K562 (cell line): ENCODE results near the gene RGR. TPM values are rescaled to one million over a fixed set of nuclear protein-coding genes. Genes with fewer than 3 reads are reported as not detected.

Experiments used
- ATAC-seq: fragments of 200-7000 bp; cut with Tn5 transposase; 3 replicates; pipeline ENCODE4 v1.9.1; 2020; ENCODE audit warnings: moderate library complexity
- BruUV-seq: library from RNA; stranded (reverse); fragments of 400-500 nt; replicated peaks from 2 replicates; lab custom pipeline; 2021; lab: Mats Ljungman, UMichigan
- CTCF ChIA-PET: fragments of 300-600 bp; formaldehyde crosslinking; extraction: SDS; loops from one replicate; lab custom pipeline; 2021; ENCODE audit warnings: low intra/inter-chr PET ratio; lab: Yijun Ruan, JAX
- POLR2A ChIA-PET: fragments of 300-600, 350-650 bp; sonication (Branson Sonifier 250); formaldehyde crosslinking; extraction: SDS; loops from one replicate; lab custom pipeline; 2021; ENCODE audit warnings: antibody characterized with exemption, inconsistent platforms; lab: Yijun Ruan, JAX
- DNase-seq, 4 experiments: peaks; one replicate each; pipeline versions ENCODE4 v3.0.0 to v3.0.0-alpha.2; 2011 to 2018; ENCODE audit warnings: low spot score in 3 of 4, mixed read lengths in 3 of 4; ENCODE audit errors: extremely low read depth in 1 of 4
- FAIRE-seq: peaks from 2 replicates; lab custom pipeline; 2011; peaks lifted over from hg19 to GRCh38; lab: Jason Lieb, UNC
- H2AFZ ChIP-seq: 2 replicates; pipeline ENCODE4 v1.6.0; 2011; ENCODE audit warnings: low read depth, low read length, control low read depth, inconsistent platforms
- H3K27ac ChIP-seq: fragments of 200-600 bp; 3 replicates; pipeline ENCODE4 v1.8.0; 2011; ENCODE audit warnings: low read depth, mild to moderate bottlenecking, control low read depth, inconsistent platforms, low read length, moderate library complexity, mixed read lengths; ENCODE audit errors: extremely low read depth
- H3K27me3 ChIP-seq, 2 experiments: fragments of 300-600 bp in 1 of 2; 2 replicates in 1 of 2; 3 replicates in 1 of 2; pipeline versions ENCODE4 v1.6.0 to v1.8.0; 2011; ENCODE audit warnings: inconsistent platforms in 2 of 2, low read length in 2 of 2, mild to moderate bottlenecking in 1 of 2, mixed read lengths in 1 of 2, moderate library complexity in 1 of 2; ENCODE audit not compliant: control insufficient read depth in 2 of 2, insufficient read depth in 2 of 2
- H3K36me3 ChIP-seq: fragments of 300-600 bp; 3 replicates; pipeline ENCODE4 v1.8.0; 2011; ENCODE audit warnings: mild to moderate bottlenecking, low read length, inconsistent platforms; ENCODE audit not compliant: control insufficient read depth, insufficient read depth
- H3K4me1 ChIP-seq, 2 experiments: fragments of 200-600 bp in 1 of 2; replicated peaks in 1 of 2; 2 replicates in 1 of 2; 3 replicates in 1 of 2; pipeline versions ENCODE4 v1.5.1 to v1.8.0; 2011; ENCODE audit warnings: inconsistent platforms in 2 of 2, low read length in 2 of 2, mild to moderate bottlenecking in 1 of 2, mixed read lengths in 1 of 2, moderate library complexity in 1 of 2; ENCODE audit not compliant: control insufficient read depth in 2 of 2, insufficient read depth in 2 of 2
- H3K4me2 ChIP-seq: 2 replicates; pipeline ENCODE4 v1.6.1; 2011; ENCODE audit warnings: low read length, control low read depth, inconsistent platforms, mixed read lengths; ENCODE audit not compliant: insufficient read depth
- H3K4me3 ChIP-seq: fragments of 200-600 bp; sonication (generic), shearing (Covaris generic); 2 replicates; pipeline ENCODE4 v1.5.1; 2016; ENCODE audit warnings: control low read depth, inconsistent platforms
- H3K79me2 ChIP-seq: fragments of 200-600 bp; 3 replicates; pipeline ENCODE4 v1.8.0; 2011; ENCODE audit warnings: low read length, inconsistent platforms; ENCODE audit not compliant: control insufficient read depth, insufficient read depth
- H3K9ac ChIP-seq, 2 experiments: 2 replicates each; pipeline versions ENCODE4 v1.6.0 to v1.6.1; 2011; ENCODE audit warnings: low read depth in 2 of 2, low read length in 2 of 2, control low read depth in 1 of 2, inconsistent platforms in 1 of 2, mild to moderate bottlenecking in 1 of 2, mixed read lengths in 1 of 2; ENCODE audit not compliant: insufficient read depth in 1 of 2
- H3K9me1 ChIP-seq: one replicate; pipeline ENCODE4 v1.6.0; 2011; ENCODE audit warnings: inconsistent platforms, mild to moderate bottlenecking, low read length, moderate library complexity; ENCODE audit not compliant: control insufficient read depth, insufficient read depth
- H3K9me3 ChIP-seq: replicated peaks from 2 replicates; pipeline ENCODE4 v1.5.1; 2011; ENCODE audit warnings: low read depth, low read length, inconsistent platforms; ENCODE audit not compliant: control insufficient read depth, insufficient read depth
- H4K20me1 ChIP-seq: replicated peaks from 2 replicates; pipeline ENCODE4 v1.6.1; 2011; ENCODE audit warnings: low read length, inconsistent platforms, mixed read lengths; ENCODE audit not compliant: control insufficient read depth, insufficient read depth
- ELK3 ChIP-seq: fragments of 450-650 bp; formaldehyde crosslinking; IDR thresholded peaks from 2 replicates; pipeline ENCODE4 v1.4.0; 2020; ENCODE audit warnings: mild to moderate bottlenecking
- FUS ChIP-seq: fragments of 200-400 bp; formaldehyde crosslinking; optimal IDR thresholded peaks from 2 replicates; pipeline ENCODE3; 2017; ENCODE audit warnings: low read depth, low read length
- HEY1 ChIP-seq: fragments of 250-450 bp; sonication (Bioruptor Pico); IDR thresholded peaks from 2 replicates; pipeline ENCODE4 v1.5.0; 2020; ENCODE audit warnings: mild to moderate bottlenecking, moderate library complexity, borderline replicate concordance
- IRF1 ChIP-seq: sonication (generic); formaldehyde crosslinking; IDR thresholded peaks from 2 replicates; pipeline ENCODE4 v1.8.0; 2022; ENCODE audit warnings: missing genetic modification reagents, mild to moderate bottlenecking, borderline replicate concordance
- KLF16 ChIP-seq: IDR thresholded peaks from 2 replicates; pipeline ENCODE4 v1.6.1; 2016; ENCODE audit warnings: antibody characterized with exemption
- NR2F6 ChIP-seq: fragments of 450-650 bp; formaldehyde crosslinking; IDR thresholded peaks from 2 replicates; pipeline ENCODE4 v1.4.0; 2020; ENCODE audit warnings: mild to moderate bottlenecking
- PHB ChIP-seq: fragments of 250-450 bp; sonication (Bioruptor Pico); IDR thresholded peaks from 2 replicates; pipeline ENCODE4 v1.5.0; 2021
- SAFB ChIP-seq: fragments of 200-400 bp; formaldehyde crosslinking; IDR thresholded peaks from 2 replicates; pipeline ENCODE4 v1.6.1; 2017; ENCODE audit warnings: low read depth, low read length, borderline replicate concordance
- SMAD2 ChIP-seq: fragments of 150-350 bp; IDR thresholded peaks from 2 replicates; pipeline ENCODE4 v1.6.1; 2014; ENCODE audit warnings: low read depth, mild to moderate bottlenecking, low read length
- TCF7 ChIP-seq: sonication (generic); IDR thresholded peaks from 2 replicates; pipeline ENCODE4 v1.6.1; 2016; ENCODE audit warnings: antibody characterized with exemption, borderline replicate concordance
- WGBS: fragments of 100-300 bp; shearing (Covaris generic); methylation state at CpG from one replicate; pipeline ENCODE4 v1.1.6; 2016; ENCODE audit warnings: low coverage, mixed read lengths; ENCODE audit not compliant: insufficient coverage; ENCODE audit errors: missing lambda C conversion rate; 5-methylcytosine and 5-hydroxymethylcytosine counted together
- in situ Hi-C: fragments of 300-500 bp; cut with MboI; formaldehyde crosslinking; loops from 4 replicates; pipeline ENCODE4 v1.15.0; 2018; ENCODE audit warnings: inconsistent platforms, mixed read lengths
- intact Hi-C: fragments of 100-400 bp; cut with micrococcal nuclease; formaldehyde crosslinking; loops from 2 replicates; pipeline ENCODE4 v1.14.2; 2022
- polyA plus RNA-seq, 8 experiments: library from polyadenylated mRNA; depleted of rRNA in 4 of 8; stranded (reverse) in 5 of 8; unstranded in 3 of 8; fragments of >200 nt; fragmentation: Nextera tagmentation in 2 of 8; fragmentation: Illumina TruSeq in 1 of 8; extraction: Ambion mirVana in 2 of 8; extraction: Trizol in 1 of 8; gene quantifications; 2 replicates each; pipeline versions ENCODE4 v1.2.1 to v1.2.3, GENCODE V29; 2011 to 2014; ENCODE audit warnings: inconsistent platforms in 1 of 8, missing spikeins in 1 of 8
- total RNA-seq, 7 experiments: library from RNA; depleted of rRNA in 6 of 7; stranded (reverse); fragments of >200 nt in 6 of 7; fragmentation: Illumina TruSeq in 2 of 7; extraction: Trizol in 2 of 7; gene quantifications; 2 replicates each; pipeline versions ENCODE4 v1.2.1 to v1.2.3, GENCODE V29; 2011 to 2021; ENCODE audit warnings: low replicate concordance in 1 of 7
- TF ChIP-seq, protein P1 (sequence below): sonication (generic); formaldehyde crosslinking; IDR thresholded peaks from 2 replicates; pipeline ENCODE4 v1.8.0; 2022; ENCODE audit warnings: mild to moderate bottlenecking, missing genetic modification reagents
- TF ChIP-seq, protein P2 (sequence below): fragments of 450-650 bp; conservative IDR thresholded peaks from 2 replicates; pipeline ENCODE4 v1.6.1; 2016; ENCODE audit warnings: missing genetic modification characterization, low read depth, mild to moderate bottlenecking, missing compliant biosample characterization, moderate library complexity
- TF ChIP-seq, protein P3 (sequence below), 2 experiments: fragments of 450-650 bp in 1 of 2; sonication (generic) in 1 of 2; formaldehyde crosslinking in 1 of 2; IDR thresholded peaks in 1 of 2; conservative IDR thresholded peaks in 1 of 2; 2 replicates each; pipeline versions ENCODE4 v1.6.1 to v1.8.1; 2016 to 2023; ENCODE audit warnings: mild to moderate bottlenecking in 2 of 2, moderate library complexity in 2 of 2, inconsistent platforms in 1 of 2, missing genetic modification reagents in 1 of 2

RGR gene
- total and polyA plus RNA-seq, 9 of the 15 experiments (the other 6 are each of a cell fraction or from before 2014, with no cell fraction given) = not detected

DNA sequence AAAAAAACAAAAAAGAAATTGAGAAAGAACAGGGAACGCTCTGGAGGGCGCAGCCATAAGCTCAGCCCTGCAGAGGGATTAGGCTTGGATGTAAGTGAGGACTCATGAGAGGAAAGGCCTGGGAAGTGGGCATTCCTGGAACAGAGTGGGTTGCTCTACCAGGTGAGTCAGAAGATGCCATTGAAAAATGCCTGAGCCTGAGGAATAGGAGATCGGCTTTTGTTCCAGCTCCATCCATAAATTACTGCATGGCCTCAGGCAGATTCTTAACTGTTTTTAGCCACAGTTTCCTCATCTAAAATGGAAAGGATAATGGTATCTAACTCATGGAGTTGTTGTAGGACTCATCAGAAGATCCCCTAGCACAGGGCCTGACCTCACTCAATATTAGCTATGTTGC lies 1.1 kb upstream of the RGR start:
- intact Hi-C loops = no loop called here
- no peaks in the 10 kb centered on the region for H3K9me3 ChIP-seq
- H2AFZ ChIP-seq = no peak overlapping the region
- in situ Hi-C loops = no loop called here
- H3K4me1 ChIP-seq = peaks cover 0 to 3% of the 10 kb centered on the region in 2 experiments; a peak in 1 of 5 replicates
- H3K27ac ChIP-seq = no peak overlapping the region
- no TSS peak for BruUV-seq
- 0% methylated on average over 3 of the region's 3 CpGs for WGBS
- no peak overlapping the region for H3K9ac ChIP-seq
- ATAC-seq = no peak
- no peak for DNase-seq
- POLR2A ChIA-PET = interaction anchor here (1.3 kb wide), 1 partner anchor 11 kb away, joined by 5 read pairs; no protein-coding TSS in a partner anchor
- FAIRE-seq = no peak
- H3K79me2 ChIP-seq = no peaks in the 10 kb centered on the region
- CTCF ChIA-PET = no interaction called here
- H3K27me3 ChIP-seq = peaks cover 24 to 74% of the 10 kb centered on the region in 2 experiments; a peak in 4 of 5 replicates
- H3K36me3 ChIP-seq = no peaks in the 10 kb centered on the region
- no peak overlapping the region for H3K4me3 ChIP-seq
- TF ChIP-seq, protein P1, sequence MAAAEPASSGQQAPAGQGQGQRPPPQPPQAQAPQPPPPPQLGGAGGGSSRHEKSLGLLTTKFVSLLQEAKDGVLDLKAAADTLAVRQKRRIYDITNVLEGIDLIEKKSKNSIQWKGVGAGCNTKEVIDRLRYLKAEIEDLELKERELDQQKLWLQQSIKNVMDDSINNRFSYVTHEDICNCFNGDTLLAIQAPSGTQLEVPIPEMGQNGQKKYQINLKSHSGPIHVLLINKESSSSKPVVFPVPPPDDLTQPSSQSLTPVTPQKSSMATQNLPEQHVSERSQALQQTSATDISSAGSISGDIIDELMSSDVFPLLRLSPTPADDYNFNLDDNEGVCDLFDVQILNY (CRISPR knock-in tag) = no peak
- TF ChIP-seq HEY1 (CRISPR knock-in tag) (no peak), ELK3 (CRISPR knock-in tag) (no peak), KLF16 (no peak), SMAD2 (no peak), SAFB (no peak), PHB (CRISPR knock-in tag) (no peak), IRF1 (CRISPR knock-in tag) (no peak), TCF7 (no peak), FUS (no peak), NR2F6 (CRISPR knock-in tag) (no peak)
- TF ChIP-seq, protein P2, sequence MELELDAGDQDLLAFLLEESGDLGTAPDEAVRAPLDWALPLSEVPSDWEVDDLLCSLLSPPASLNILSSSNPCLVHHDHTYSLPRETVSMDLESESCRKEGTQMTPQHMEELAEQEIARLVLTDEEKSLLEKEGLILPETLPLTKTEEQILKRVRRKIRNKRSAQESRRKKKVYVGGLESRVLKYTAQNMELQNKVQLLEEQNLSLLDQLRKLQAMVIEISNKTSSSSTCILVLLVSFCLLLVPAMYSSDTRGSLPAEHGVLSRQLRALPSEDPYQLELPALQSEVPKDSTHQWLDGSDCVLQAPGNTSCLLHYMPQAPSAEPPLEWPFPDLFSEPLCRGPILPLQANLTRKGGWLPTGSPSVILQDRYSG (tag) = no peak
- TF ChIP-seq, protein P3, sequence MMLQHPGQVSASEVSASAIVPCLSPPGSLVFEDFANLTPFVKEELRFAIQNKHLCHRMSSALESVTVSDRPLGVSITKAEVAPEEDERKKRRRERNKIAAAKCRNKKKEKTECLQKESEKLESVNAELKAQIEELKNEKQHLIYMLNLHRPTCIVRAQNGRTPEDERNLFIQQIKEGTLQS (IDR thresholded peaks at IDR 0.05) = no peak
- TF ChIP-seq, protein P3 (CRISPR knock-in tag; conservative IDR thresholded peaks at IDR 0.05) = no peak
- no peak overlapping the region for H3K4me2 ChIP-seq
- H4K20me1 ChIP-seq = no peaks in the 10 kb centered on the region
- no peaks in the 10 kb centered on the region for H3K9me1 ChIP-seq
